HEK293 (cell line): ENCODE data around the gene STMND1.

Experiments used
- CTCF ChIA-PET: fragments of 350-600 bp; formaldehyde crosslinking; extraction: SDS; loops from one replicate; lab custom pipeline; 2021; ENCODE audit warnings: antibody characterized with exemption; lab: Yijun Ruan, JAX
- POLR2A ChIA-PET: fragments of 300-600 bp; formaldehyde crosslinking; extraction: SDS; loops from one replicate; lab custom pipeline; 2020; ENCODE audit warnings: antibody characterized with exemption, inconsistent platforms; lab: Yijun Ruan, JAX
- H3K27ac ChIP-seq: fragments of 200-500 bp; sonication (Bioruptor generic); 2 replicates; pipeline ENCODE4 v1.5.1; 2014; ENCODE audit warnings: low read depth, low read length, control low read depth, inconsistent platforms; ENCODE audit errors: extremely low read depth
- H3K36me3 ChIP-seq, 2 experiments: fragments of 200-500 bp in 1 of 2; sonication (Bioruptor generic) in 1 of 2; 1 replicate in 1 of 2; 2 replicates in 1 of 2; pipeline ENCODE4 v1.5.1; 2014 to 2017; ENCODE audit warnings: inconsistent platforms in 2 of 2, low read length in 2 of 2; ENCODE audit not compliant: control insufficient read depth in 2 of 2, insufficient read depth in 1 of 2
- H3K4me1 ChIP-seq: fragments of 200-500 bp; sonication (Bioruptor generic); 2 replicates; pipeline ENCODE4 v1.5.1; 2014; ENCODE audit warnings: mild to moderate bottlenecking, low read length, inconsistent platforms; ENCODE audit not compliant: control insufficient read depth, insufficient read depth
- H3K4me3 ChIP-seq: 2 replicates; pipeline ENCODE4 v1.5.1; 2011; ENCODE audit warnings: low read depth, mild to moderate bottlenecking, control low read depth, low read length, moderate library complexity
- H3K9me3 ChIP-seq: fragments of 200-500 bp; sonication (Bioruptor generic); 2 replicates; pipeline ENCODE4 v1.5.1; 2014; ENCODE audit warnings: low read depth, low read length, inconsistent platforms; ENCODE audit not compliant: control insufficient read depth, insufficient read depth
- GLIS2 ChIP-seq: fragments of 450-650 bp; formaldehyde crosslinking; IDR thresholded peaks from 2 replicates; pipeline ENCODE4 v1.5.1; 2016; ENCODE audit warnings: missing biosample characterization, missing genetic modification characterization
- SCRT1 ChIP-seq: fragments of 450-650 bp; formaldehyde crosslinking; IDR thresholded peaks from 2 replicates; pipeline ENCODE4 v1.5.1; 2016; ENCODE audit warnings: missing biosample characterization, missing genetic modification characterization, borderline replicate concordance
- SCRT2 ChIP-seq: fragments of 450-650 bp; formaldehyde crosslinking; IDR thresholded peaks from 2 replicates; pipeline ENCODE4 v1.5.1; 2016; ENCODE audit warnings: missing biosample characterization, missing genetic modification characterization
- ZBTB48 ChIP-seq: fragments of 450-650 bp; formaldehyde crosslinking; IDR thresholded peaks from 2 replicates; pipeline ENCODE4 v1.5.1; 2016; ENCODE audit warnings: missing biosample characterization, missing genetic modification characterization
- ZBTB8A ChIP-seq: fragments of 450-650 bp; formaldehyde crosslinking; IDR thresholded peaks from 2 replicates; pipeline ENCODE4 v1.5.1; 2016; ENCODE audit warnings: missing biosample characterization, missing genetic modification characterization
- ZFP69B ChIP-seq: fragments of 450-650 bp; formaldehyde crosslinking; IDR thresholded peaks from 2 replicates; pipeline ENCODE4 v1.5.1; 2016; ENCODE audit warnings: missing biosample characterization, missing genetic modification characterization
- ZNF10 ChIP-seq: fragments of 450-650 bp; formaldehyde crosslinking; IDR thresholded peaks from 2 replicates; pipeline ENCODE4 v1.5.1; 2017; ENCODE audit warnings: missing biosample characterization, missing genetic modification characterization
- ZNF132 ChIP-seq: fragments of 450-650 bp; formaldehyde crosslinking; IDR thresholded peaks from 2 replicates; pipeline ENCODE4 v1.5.1; 2017; ENCODE audit warnings: missing biosample characterization, missing genetic modification characterization, borderline replicate concordance
- ZNF302 ChIP-seq: fragments of 450-650 bp; formaldehyde crosslinking; IDR thresholded peaks from 2 replicates; pipeline ENCODE4 v1.5.1; 2016; ENCODE audit warnings: missing biosample characterization, missing genetic modification characterization, low read depth
- ZNF514 ChIP-seq: fragments of 450-650 bp; formaldehyde crosslinking; IDR thresholded peaks from 2 replicates; pipeline ENCODE4 v1.5.1; 2016; ENCODE audit warnings: missing biosample characterization, missing genetic modification characterization
- TF ChIP-seq, protein P1 (sequence below): fragments of 450-650 bp; formaldehyde crosslinking; IDR thresholded peaks from 2 replicates; pipeline ENCODE4 v1.5.1; 2017; ENCODE audit warnings: missing biosample characterization, mild to moderate bottlenecking, missing genetic modification characterization, moderate library complexity
- TF ChIP-seq, protein P2 (sequence below): fragments of 450-650 bp; formaldehyde crosslinking; IDR thresholded peaks from 2 replicates; pipeline ENCODE4 v1.5.1; 2017; ENCODE audit warnings: missing biosample characterization, missing genetic modification characterization
- TF ChIP-seq, protein P3 (sequence below): fragments of 450-650 bp; formaldehyde crosslinking; IDR thresholded peaks from 2 replicates; pipeline ENCODE4 v1.5.1; 2016; ENCODE audit warnings: missing biosample characterization, missing genetic modification characterization
- TF ChIP-seq, protein P4 (sequence below): fragments of 450-650 bp; formaldehyde crosslinking; IDR thresholded peaks from 2 replicates; pipeline ENCODE4 v1.5.1; 2016; ENCODE audit warnings: missing biosample characterization, missing genetic modification characterization
- TF ChIP-seq, protein P5 (sequence below): fragments of 450-650 bp; formaldehyde crosslinking; IDR thresholded peaks from 2 replicates; pipeline ENCODE4 v1.5.1; 2016; ENCODE audit warnings: missing biosample characterization, missing genetic modification characterization
- TF ChIP-seq, protein P6 (sequence below): fragments of 450-650 bp; formaldehyde crosslinking; optimal IDR thresholded peaks from 2 replicates; pipeline ENCODE3; 2016; ENCODE audit warnings: missing biosample characterization, mild to moderate bottlenecking, missing genetic modification characterization

STMND1 gene

DNA sequence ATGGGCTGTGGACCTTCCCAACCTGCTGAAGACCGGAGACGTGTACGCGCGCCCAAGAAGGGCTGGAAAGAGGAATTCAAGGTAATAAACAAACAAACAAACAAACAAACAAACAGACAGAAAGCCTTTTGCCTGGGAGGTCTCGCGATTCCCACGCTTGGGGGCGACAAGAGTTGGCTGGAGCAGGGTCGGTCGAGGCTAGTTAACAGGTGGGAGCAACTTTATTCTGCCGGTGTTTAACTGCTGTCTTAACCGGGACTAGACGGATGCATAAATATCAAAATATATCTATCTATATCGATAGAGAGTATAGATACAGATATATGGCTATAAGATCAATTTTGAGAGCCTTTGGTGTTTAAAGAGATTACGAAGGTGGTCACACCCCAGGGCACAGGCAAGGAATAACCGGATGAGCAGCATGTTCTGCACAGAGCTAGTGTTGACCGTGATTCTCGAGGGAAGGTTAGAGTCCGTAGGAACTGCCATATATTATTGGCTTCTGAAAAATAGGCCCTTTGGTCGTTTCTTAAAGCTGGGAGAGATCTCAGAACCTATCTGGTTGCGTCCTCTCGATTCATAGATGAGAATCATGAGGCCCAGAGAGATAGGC, 514 bp downstream of the STMND1 start:
- CTCF ChIA-PET = interaction anchor here (0.9 kb wide), 1 partner anchor 9 kb away, joined by 6 read pairs; no protein-coding TSS in a partner anchor
- Histone ChIP-seq H3K4me1 (peaks cover 3% of the 10 kb centered on the region; the same call in 1 of the 2 replicates), H3K9me3 (no peaks in the 10 kb centered on the region), H3K36me3 (no peaks in the 10 kb centered on the region), H3K27ac (peak overlapping the region; percentile 81; the same call in 1 of the 2 replicates), H3K4me3 (peak overlapping the region; percentile 53)
- POLR2A ChIA-PET = no interaction called here
- TF ChIP-seq, protein P1, sequence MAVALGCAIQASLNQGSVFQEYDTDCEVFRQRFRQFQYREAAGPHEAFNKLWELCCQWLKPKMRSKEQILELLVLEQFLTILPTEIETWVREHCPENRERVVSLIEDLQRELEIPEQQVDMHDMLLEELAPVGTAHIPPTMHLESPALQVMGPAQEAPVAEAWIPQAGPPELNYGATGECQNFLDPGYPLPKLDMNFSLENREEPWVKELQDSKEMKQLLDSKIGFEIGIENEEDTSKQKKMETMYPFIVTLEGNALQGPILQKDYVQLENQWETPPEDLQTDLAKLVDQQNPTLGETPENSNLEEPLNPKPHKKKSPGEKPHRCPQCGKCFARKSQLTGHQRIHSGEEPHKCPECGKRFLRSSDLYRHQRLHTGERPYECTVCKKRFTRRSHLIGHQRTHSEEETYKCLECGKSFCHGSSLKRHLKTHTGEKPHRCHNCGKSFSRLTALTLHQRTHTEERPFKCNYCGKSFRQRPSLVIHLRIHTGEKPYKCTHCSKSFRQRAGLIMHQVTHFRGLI (tag by site-specific recombination) = 0 out of 2 replicates have a peak, but pooled peaks have one; percentile 1
- TF ChIP-seq, protein P2, sequence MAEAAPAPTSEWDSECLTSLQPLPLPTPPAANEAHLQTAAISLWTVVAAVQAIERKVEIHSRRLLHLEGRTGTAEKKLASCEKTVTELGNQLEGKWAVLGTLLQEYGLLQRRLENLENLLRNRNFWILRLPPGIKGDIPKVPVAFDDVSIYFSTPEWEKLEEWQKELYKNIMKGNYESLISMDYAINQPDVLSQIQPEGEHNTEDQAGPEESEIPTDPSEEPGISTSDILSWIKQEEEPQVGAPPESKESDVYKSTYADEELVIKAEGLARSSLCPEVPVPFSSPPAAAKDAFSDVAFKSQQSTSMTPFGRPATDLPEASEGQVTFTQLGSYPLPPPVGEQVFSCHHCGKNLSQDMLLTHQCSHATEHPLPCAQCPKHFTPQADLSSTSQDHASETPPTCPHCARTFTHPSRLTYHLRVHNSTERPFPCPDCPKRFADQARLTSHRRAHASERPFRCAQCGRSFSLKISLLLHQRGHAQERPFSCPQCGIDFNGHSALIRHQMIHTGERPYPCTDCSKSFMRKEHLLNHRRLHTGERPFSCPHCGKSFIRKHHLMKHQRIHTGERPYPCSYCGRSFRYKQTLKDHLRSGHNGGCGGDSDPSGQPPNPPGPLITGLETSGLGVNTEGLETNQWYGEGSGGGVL (tag by site-specific recombination) = 0 out of 2 replicates have a peak, but pooled peaks have one; percentile 11
- TF ChIP-seq ZBTB8A (tag by site-specific recombination) (peak; percentile 82), ZBTB48 (tag by site-specific recombination) (no peak), ZNF10 (tag by site-specific recombination) (0 out of 2 replicates have a peak, but pooled peaks have one; percentile 8), ZFP69B (tag by site-specific recombination) (no peak), ZNF132 (tag by site-specific recombination) (no peak), ZNF302 (tag by site-specific recombination) (no peak), GLIS2 (tag by site-specific recombination) (peak; percentile 22; the same call in 1 of the 2 replicates), SCRT1 (peak; percentile 70; the same call in 1 of the 2 replicates), ZNF514 (tag by site-specific recombination) (no peak), SCRT2 (peak; percentile 97)
- TF ChIP-seq, protein P3, sequence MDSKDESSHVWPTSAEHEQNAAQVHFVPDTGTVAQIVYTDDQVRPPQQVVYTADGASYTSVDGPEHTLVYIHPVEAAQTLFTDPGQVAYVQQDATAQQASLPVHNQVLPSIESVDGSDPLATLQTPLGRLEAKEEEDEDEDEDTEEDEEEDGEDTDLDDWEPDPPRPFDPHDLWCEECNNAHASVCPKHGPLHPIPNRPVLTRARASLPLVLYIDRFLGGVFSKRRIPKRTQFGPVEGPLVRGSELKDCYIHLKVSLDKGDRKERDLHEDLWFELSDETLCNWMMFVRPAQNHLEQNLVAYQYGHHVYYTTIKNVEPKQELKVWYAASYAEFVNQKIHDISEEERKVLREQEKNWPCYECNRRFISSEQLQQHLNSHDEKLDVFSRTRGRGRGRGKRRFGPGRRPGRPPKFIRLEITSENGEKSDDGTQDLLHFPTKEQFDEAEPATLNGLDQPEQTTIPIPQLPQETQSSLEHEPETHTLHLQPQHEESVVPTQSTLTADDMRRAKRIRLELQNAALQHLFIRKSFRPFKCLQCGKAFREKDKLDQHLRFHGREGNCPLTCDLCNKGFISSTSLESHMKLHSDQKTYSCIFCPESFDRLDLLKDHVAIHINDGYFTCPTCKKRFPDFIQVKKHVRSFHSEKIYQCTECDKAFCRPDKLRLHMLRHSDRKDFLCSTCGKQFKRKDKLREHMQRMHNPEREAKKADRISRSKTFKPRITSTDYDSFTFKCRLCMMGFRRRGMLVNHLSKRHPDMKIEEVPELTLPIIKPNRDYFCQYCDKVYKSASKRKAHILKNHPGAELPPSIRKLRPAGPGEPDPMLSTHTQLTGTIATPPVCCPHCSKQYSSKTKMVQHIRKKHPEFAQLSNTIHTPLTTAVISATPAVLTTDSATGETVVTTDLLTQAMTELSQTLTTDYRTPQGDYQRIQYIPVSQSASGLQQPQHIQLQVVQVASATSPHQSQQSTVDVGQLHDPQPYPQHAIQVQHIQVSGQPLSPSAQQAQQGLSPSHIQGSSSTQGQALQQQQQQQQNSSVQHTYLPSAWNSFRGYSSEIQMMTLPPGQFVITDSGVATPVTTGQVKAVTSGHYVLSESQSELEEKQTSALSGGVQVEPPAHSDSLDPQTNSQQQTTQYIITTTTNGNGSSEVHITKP (tag by site-specific recombination) = no peak
- TF ChIP-seq, protein P4, sequence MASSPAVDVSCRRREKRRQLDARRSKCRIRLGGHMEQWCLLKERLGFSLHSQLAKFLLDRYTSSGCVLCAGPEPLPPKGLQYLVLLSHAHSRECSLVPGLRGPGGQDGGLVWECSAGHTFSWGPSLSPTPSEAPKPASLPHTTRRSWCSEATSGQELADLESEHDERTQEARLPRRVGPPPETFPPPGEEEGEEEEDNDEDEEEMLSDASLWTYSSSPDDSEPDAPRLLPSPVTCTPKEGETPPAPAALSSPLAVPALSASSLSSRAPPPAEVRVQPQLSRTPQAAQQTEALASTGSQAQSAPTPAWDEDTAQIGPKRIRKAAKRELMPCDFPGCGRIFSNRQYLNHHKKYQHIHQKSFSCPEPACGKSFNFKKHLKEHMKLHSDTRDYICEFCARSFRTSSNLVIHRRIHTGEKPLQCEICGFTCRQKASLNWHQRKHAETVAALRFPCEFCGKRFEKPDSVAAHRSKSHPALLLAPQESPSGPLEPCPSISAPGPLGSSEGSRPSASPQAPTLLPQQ (tag by site-specific recombination) = peak; percentile 12; the same call in 1 of the 2 replicates
- TF ChIP-seq, protein P5, sequence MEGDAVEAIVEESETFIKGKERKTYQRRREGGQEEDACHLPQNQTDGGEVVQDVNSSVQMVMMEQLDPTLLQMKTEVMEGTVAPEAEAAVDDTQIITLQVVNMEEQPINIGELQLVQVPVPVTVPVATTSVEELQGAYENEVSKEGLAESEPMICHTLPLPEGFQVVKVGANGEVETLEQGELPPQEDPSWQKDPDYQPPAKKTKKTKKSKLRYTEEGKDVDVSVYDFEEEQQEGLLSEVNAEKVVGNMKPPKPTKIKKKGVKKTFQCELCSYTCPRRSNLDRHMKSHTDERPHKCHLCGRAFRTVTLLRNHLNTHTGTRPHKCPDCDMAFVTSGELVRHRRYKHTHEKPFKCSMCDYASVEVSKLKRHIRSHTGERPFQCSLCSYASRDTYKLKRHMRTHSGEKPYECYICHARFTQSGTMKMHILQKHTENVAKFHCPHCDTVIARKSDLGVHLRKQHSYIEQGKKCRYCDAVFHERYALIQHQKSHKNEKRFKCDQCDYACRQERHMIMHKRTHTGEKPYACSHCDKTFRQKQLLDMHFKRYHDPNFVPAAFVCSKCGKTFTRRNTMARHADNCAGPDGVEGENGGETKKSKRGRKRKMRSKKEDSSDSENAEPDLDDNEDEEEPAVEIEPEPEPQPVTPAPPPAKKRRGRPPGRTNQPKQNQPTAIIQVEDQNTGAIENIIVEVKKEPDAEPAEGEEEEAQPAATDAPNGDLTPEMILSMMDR (tag by site-specific recombination) = 0 out of 2 replicates have a peak, but pooled peaks have one; percentile 38
- TF ChIP-seq, protein P6, sequence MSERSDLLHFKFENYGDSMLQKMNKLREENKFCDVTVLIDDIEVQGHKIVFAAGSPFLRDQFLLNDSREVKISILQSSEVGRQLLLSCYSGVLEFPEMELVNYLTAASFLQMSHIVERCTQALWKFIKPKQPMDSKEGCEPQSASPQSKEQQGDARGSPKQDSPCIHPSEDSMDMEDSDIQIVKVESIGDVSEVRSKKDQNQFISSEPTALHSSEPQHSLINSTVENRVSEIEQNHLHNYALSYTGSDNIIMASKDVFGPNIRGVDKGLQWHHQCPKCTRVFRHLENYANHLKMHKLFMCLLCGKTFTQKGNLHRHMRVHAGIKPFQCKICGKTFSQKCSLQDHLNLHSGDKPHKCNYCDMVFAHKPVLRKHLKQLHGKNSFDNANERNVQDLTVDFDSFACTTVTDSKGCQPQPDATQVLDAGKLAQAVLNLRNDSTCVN (tag by site-specific recombination) = peak; percentile 47
